OCI-M1 (cell line): ENCODE measurements around the gene TGIF2.

Source experiments
- DNase-seq: peaks from one replicate; lab custom pipeline; 2025; lab: John Stamatoyannopoulos, UW

The TGIF2 gene

GRCh38 chr20:36573103-36573797 lies at the start of gene TGIF2:
Gene TGIF2, plus strand, starts transcription at chr20:36573597. Its CDS starts 5,178 bp downstream, at chr20:36578775.
- DNase-seq: peak; percentile 89

GRCh38 chr20:36525620-36526365 lies 47.6 kb upstream of the TGIF2 start:
- no peak for DNase-seq

- DNase-seq: no peak
These were observed 46.8 kb upstream of the TGIF2 start for GRCh38 chr20:36526521-36527011.

- DNase-seq: no peak
These were observed 45.9 kb upstream of the TGIF2 start for GRCh38 chr20:36527331-36528125.

GRCh38 chr20:36528176-36528874 lies 45.1 kb upstream of the TGIF2 start:
- no peak for DNase-seq

GRCh38 chr20:36528875-36529417 lies 44.5 kb upstream of the TGIF2 start:
- no peak for DNase-seq

GRCh38 chr20:36532388-36532787 lies 41.0 kb upstream of the TGIF2 start:
- DNase-seq: no peak

GRCh38 chr20:36532822-36533221 lies 40.6 kb upstream of the TGIF2 start:
- DNase-seq: no peak

GRCh38 chr20:36538026-36538722 lies 35.2 kb upstream of the TGIF2 start:
- no peak for DNase-seq

- no peak for DNase-seq
These were observed 32.7 kb upstream of the TGIF2 start for GRCh38 chr20:36540551-36541211.

GRCh38 chr20:36541227-36541767 lies 32.1 kb upstream of the TGIF2 start, which contains the start of gene MYL9:
Gene MYL9, plus strand, starts transcription at chr20:36541519. Its CDS starts 3,366 bp downstream, at chr20:36544885.
- DNase-seq: no peak

- DNase-seq: peak; percentile 7
These were observed 31.5 kb upstream of the TGIF2 start for GRCh38 chr20:36541768-36542488.

GRCh38 chr20:36542516-36543183 lies 30.7 kb upstream of the TGIF2 start:
- DNase-seq: no peak

- no peak for DNase-seq
These were observed 29.9 kb upstream of the TGIF2 start for GRCh38 chr20:36543184-36544133.

GRCh38 chr20:36544134-36545018 lies 29.0 kb upstream of the TGIF2 start:
- no peak for DNase-seq

- DNase-seq: no peak
These were observed 27.2 kb upstream of the TGIF2 start for GRCh38 chr20:36546111-36546736.
